K562 (cell line): ENCODE data around the gene CCDC117. TPM values are rescaled to one million over a fixed set of nuclear protein-coding genes. Genes with fewer than 3 reads are reported as not detected.
A peak's percentile ranks its signal among the peaks of the same experiment; 100 is the strongest.

Experiments
- AFF1 ChIP-seq, 2 experiments: fragments of 450-650 bp; IDR thresholded peaks; 2 replicates each; pipeline ENCODE4 v1.6.1; 2018; ENCODE audit warnings: mild to moderate bottlenecking in 2 of 2, low read depth in 1 of 2; ENCODE audit not compliant: partially characterized antibody in 2 of 2
- CBFB ChIP-seq: sonication (generic); formaldehyde crosslinking; IDR thresholded peaks from 2 replicates; pipeline ENCODE4 v1.4.0; 2020; ENCODE audit warnings: mild to moderate bottlenecking, missing genetic modification reagents
- CEBPB ChIP-seq: fragments of 450-650 bp; IDR thresholded peaks from 2 replicates; pipeline ENCODE4 v1.6.1; 2016; ENCODE audit warnings: missing genetic modification characterization, missing compliant biosample characterization
- CHD1 ChIP-seq: fragments of 200-600 bp; sonication (generic); IDR thresholded peaks from one replicate; pipeline ENCODE4 v1.6.1; 2012; ENCODE audit warnings: mild to moderate bottlenecking, moderate library complexity, low read length, inconsistent platforms
- CTCFL ChIP-seq: IDR thresholded peaks from 2 replicates; pipeline ENCODE4 v1.6.1; 2011; ENCODE audit warnings: borderline replicate concordance, low read depth, mild to moderate bottlenecking, moderate library complexity, low read length; ENCODE audit not compliant: insufficient read depth, poor library complexity, severe bottlenecking
- E2F6 ChIP-seq, 2 experiments: IDR thresholded peaks; 2 replicates each; pipeline ENCODE4 v1.6.1; 2011; ENCODE audit warnings: borderline replicate concordance in 1 of 2, control low read depth in 1 of 2, low read depth in 1 of 2, low read length in 1 of 2, mild to moderate bottlenecking in 1 of 2, mixed read lengths in 1 of 2, moderate library complexity in 1 of 2; ENCODE audit not compliant: insufficient read depth in 1 of 2, insufficient read length in 1 of 2, poor library complexity in 1 of 2, severe bottlenecking in 1 of 2; ENCODE audit errors: extremely low read depth in 1 of 2
- GTF2B ChIP-seq: IDR thresholded peaks from 2 replicates; pipeline ENCODE4 v1.6.1; 2011; ENCODE audit not compliant: insufficient read length; ENCODE audit errors: extremely low read depth
- MEF2A ChIP-seq: IDR thresholded peaks from 2 replicates; pipeline ENCODE4 v1.6.1; 2011; ENCODE audit warnings: low read depth, mild to moderate bottlenecking, low read length, moderate library complexity; ENCODE audit not compliant: control insufficient read depth
- NCOA4 ChIP-seq: fragments of 450-650 bp; IDR thresholded peaks from 2 replicates; pipeline ENCODE4 v1.6.1; 2018; ENCODE audit warnings: mild to moderate bottlenecking; ENCODE audit not compliant: partially characterized antibody
- NR1H2 ChIP-seq: sonication (generic); formaldehyde crosslinking; IDR thresholded peaks from 2 replicates; pipeline ENCODE4 v1.4.0; 2020; ENCODE audit warnings: mild to moderate bottlenecking, missing genetic modification reagents
- POLR3A ChIP-seq: IDR thresholded peaks from 2 replicates; pipeline ENCODE4 v1.6.1; 2011; ENCODE audit warnings: borderline replicate concordance, mild to moderate bottlenecking, moderate library complexity; ENCODE audit not compliant: insufficient read length, insufficient read depth; ENCODE audit errors: extremely low read depth
- POU5F1 ChIP-seq: fragments of 150-350 bp; IDR thresholded peaks from 2 replicates; pipeline ENCODE4 v1.6.1; 2014; ENCODE audit warnings: borderline replicate concordance, low read length, low read depth, mild to moderate bottlenecking; ENCODE audit not compliant: partially characterized antibody
- SRF ChIP-seq, 2 experiments: fragments of 250-450, 450-650 bp in 1 of 2; sonication (Bioruptor Pico) in 1 of 2; sonication (generic) in 1 of 2; formaldehyde crosslinking; IDR thresholded peaks; 2 replicates each; pipeline versions ENCODE4 v1.5.0 to v1.5.1; 2020 to 2022; ENCODE audit warnings: mild to moderate bottlenecking in 1 of 2, missing genetic modification reagents in 1 of 2
- STAG1 ChIP-seq: sonication (generic); formaldehyde crosslinking; IDR thresholded peaks from 2 replicates; pipeline ENCODE4 v1.5.0; 2020; ENCODE audit warnings: missing genetic modification reagents, borderline replicate concordance
- XRCC3 ChIP-seq: fragments of 450-650 bp; IDR thresholded peaks from 2 replicates; pipeline ENCODE4 v1.6.1; 2017; ENCODE audit warnings: mild to moderate bottlenecking, moderate library complexity
- ZFP1 ChIP-seq: fragments of 450-650 bp; formaldehyde crosslinking; IDR thresholded peaks from 2 replicates; pipeline ENCODE4 v1.4.0; 2020; ENCODE audit warnings: mild to moderate bottlenecking, mixed read lengths
- ZNF583 ChIP-seq: fragments of 250-450 bp; sonication (Bioruptor Pico); IDR thresholded peaks from 2 replicates; pipeline ENCODE4 v1.4.0; 2020
- ZZZ3 ChIP-seq: fragments of 450-650 bp; IDR thresholded peaks from 2 replicates; pipeline ENCODE4 v1.6.1; 2016; ENCODE audit warnings: antibody characterized with exemption, mild to moderate bottlenecking, moderate library complexity
- polyA plus RNA-seq, 8 experiments: library from polyadenylated mRNA; depleted of rRNA in 4 of 8; stranded (reverse) in 5 of 8; unstranded in 3 of 8; fragments of >200 nt; fragmentation: Nextera tagmentation in 2 of 8; fragmentation: Illumina TruSeq in 1 of 8; extraction: Ambion mirVana in 2 of 8; extraction: Trizol in 1 of 8; gene quantifications; 2 replicates each; pipeline versions ENCODE4 v1.2.1 to v1.2.3, GENCODE V29; 2011 to 2014; ENCODE audit warnings: inconsistent platforms in 1 of 8, missing spikeins in 1 of 8
- total RNA-seq, 7 experiments: library from RNA; depleted of rRNA in 6 of 7; stranded (reverse); fragments of >200 nt in 6 of 7; fragmentation: Illumina TruSeq in 2 of 7; extraction: Trizol in 2 of 7; gene quantifications; 2 replicates each; pipeline versions ENCODE4 v1.2.1 to v1.2.3, GENCODE V29; 2011 to 2021; ENCODE audit warnings: low replicate concordance in 1 of 7

The CCDC117 gene
- total and polyA plus RNA-seq, 9 of the 15 experiments (the other 6 are each of a cell fraction or from before 2014, with no cell fraction given), result 5.7 to 23.3 (median 15.8) TPM

GRCh38 chr22:28772633-28773460 lies at the start of gene CCDC117 (continued):
- TF ChIP-seq E2F6 (IDR thresholded peaks at IDR 0.05; ENCODE audit: borderline replicate concordance in 1 of 2, extremely low read depth in 1 of 2, insufficient read depth in 1 of 2, insufficient read length in 1 of 2, low read depth in 1 of 2, low read length in 1 of 2, poor library complexity in 1 of 2, severe bottlenecking in 1 of 2) (peak; percentile 49 to 65), NR1H2 (CRISPR knock-in tag) (no peak), SRF (CRISPR knock-in tag; IDR thresholded peaks at IDR 0.05) (no peak), POU5F1 (peak; percentile 60), NCOA4 (no peak), CTCFL (peak; percentile 40), GTF2B (no peak), CHD1 (no peak), STAG1 (CRISPR knock-in tag) (no peak), ZZZ3 (no peak), POLR3A (no peak), CEBPB (tag) (no peak), MEF2A (no peak), CBFB (CRISPR knock-in tag) (no peak), ZNF583 (CRISPR knock-in tag) (no peak), XRCC3 (no peak), ZFP1 (CRISPR knock-in tag) (no peak), AFF1 (IDR thresholded peaks at IDR 0.05; ENCODE audit: low read depth in 1 of 2, partially characterized antibody in 2 of 2) (peak in 1 of 2 experiments; percentile 94)
